SK-N-SH (cell line): Measurements from ENCODE around the gene MAMLD1. TPM values are rescaled to one million over a fixed set of nuclear protein-coding genes. Genes with fewer than 3 reads are reported as not detected.

Experiments used
- CTCF ChIA-PET: fragments of 300-600, 350-600 bp; formaldehyde crosslinking; extraction: SDS; loops from one replicate; lab custom pipeline; 2021; lab: Yijun Ruan, JAX
- POLR2A ChIA-PET: fragments of 350-600 bp; sonication (Branson Sonifier 250); formaldehyde crosslinking; extraction: SDS; loops from one replicate; lab custom pipeline; 2020; ENCODE audit warnings: antibody characterized with exemption, inconsistent platforms; lab: Yijun Ruan, JAX
- DNase-seq: peaks from one replicate; pipeline ENCODE4 v3.0.0; 2012
- H2AFZ ChIP-seq: fragments of 200-600 bp; sonication (generic); 2 replicates; pipeline ENCODE4 v1.8.1; 2016; ENCODE audit warnings: antibody characterized with exemption, mild to moderate bottlenecking, low read depth
- H3F3A ChIP-seq: fragments of 200-600 bp; sonication (generic); replicated peaks from 2 replicates; pipeline ENCODE3; 2016; ENCODE audit warnings: antibody characterized with exemption, mild to moderate bottlenecking; ENCODE audit not compliant: insufficient read depth
- H3K27ac ChIP-seq, 2 experiments: fragments of 200-500 bp in 1 of 2; fragments of 200-600 bp in 1 of 2; sonication (Bioruptor generic) in 1 of 2; sonication (generic), shearing (Covaris generic) in 1 of 2; 2 replicates each; pipeline versions ENCODE4 v1.5.1 to v1.6.1; 2014 to 2016; ENCODE audit warnings: low read depth in 2 of 2, inconsistent platforms in 1 of 2, low read length in 1 of 2, mild to moderate bottlenecking in 1 of 2, mixed read lengths in 1 of 2
- H3K27me3 ChIP-seq: fragments of 200-600 bp; sonication (generic), shearing (Covaris generic); 2 replicates; pipeline ENCODE4 v1.6.1; 2016; ENCODE audit warnings: mixed run types; ENCODE audit not compliant: insufficient read depth
- H3K36me3 ChIP-seq, 2 experiments: fragments of 200-500 bp in 1 of 2; fragments of 200-600 bp in 1 of 2; sonication (Bioruptor generic) in 1 of 2; sonication (generic) in 1 of 2; replicated peaks in 1 of 2; 2 replicates each; pipeline versions ENCODE3 to v1.5.1; 2014 to 2016; ENCODE audit warnings: low read length in 1 of 2, mild to moderate bottlenecking in 1 of 2; ENCODE audit not compliant: insufficient read depth in 2 of 2, control insufficient read depth in 1 of 2
- H3K4me1 ChIP-seq, 2 experiments: fragments of 200-500 bp in 1 of 2; fragments of 200-600 bp in 1 of 2; sonication (Bioruptor generic) in 1 of 2; sonication (generic), shearing (Covaris generic) in 1 of 2; 2 replicates each; pipeline versions ENCODE4 v1.5.1 to v1.6.1; 2014 to 2016; ENCODE audit warnings: low read depth in 1 of 2, low read length in 1 of 2, mixed run types in 1 of 2; ENCODE audit not compliant: insufficient read depth in 2 of 2, control insufficient read depth in 1 of 2
- H3K4me2 ChIP-seq: fragments of 200-600 bp; sonication (generic), shearing (Covaris generic); 2 replicates; pipeline ENCODE4 v1.6.1; 2017; ENCODE audit warnings: mixed run types
- H3K4me3 ChIP-seq, 2 experiments: fragments of 200-500 bp in 1 of 2; fragments of 200-600 bp in 1 of 2; sonication (Bioruptor generic) in 1 of 2; sonication (generic), shearing (Covaris generic) in 1 of 2; 2 replicates each; pipeline versions ENCODE4 v1.5.1 to v1.8.1; 2014 to 2016; ENCODE audit warnings: low read depth in 2 of 2, inconsistent platforms in 1 of 2, low read length in 1 of 2, mild to moderate bottlenecking in 1 of 2, mixed read lengths in 1 of 2, moderate library complexity in 1 of 2
- H3K79me2 ChIP-seq: fragments of 200-600 bp; sonication (generic); 2 replicates; pipeline ENCODE4 v1.8.1; 2017; ENCODE audit warnings: mild to moderate bottlenecking; ENCODE audit not compliant: insufficient read depth
- H3K9ac ChIP-seq: fragments of 200-600 bp; sonication (generic); 2 replicates; pipeline ENCODE4 v1.6.1; 2017; ENCODE audit warnings: mixed run types
- H3K9me2 ChIP-seq: fragments of 200-600 bp; sonication (generic); 2 replicates; pipeline ENCODE4 v1.6.1; 2017; ENCODE audit warnings: mixed run types
- H3K9me3 ChIP-seq: fragments of 200-600 bp; sonication (generic); 2 replicates; pipeline ENCODE4 v1.6.1; 2017; ENCODE audit warnings: mixed run types, mild to moderate bottlenecking, moderate library complexity
- H4K20me1 ChIP-seq: fragments of 200-600 bp; sonication (generic); 2 replicates; pipeline ENCODE4 v1.6.1; 2017; ENCODE audit warnings: mild to moderate bottlenecking, mixed run types; ENCODE audit not compliant: insufficient read depth
- EP300 ChIP-seq, 2 experiments: IDR thresholded peaks; 2 replicates each; pipeline versions ENCODE4 v1.4.0 to v1.6.1; 2012; ENCODE audit warnings: borderline replicate concordance in 1 of 2, low read depth in 1 of 2, low read length in 1 of 2
- EZH2phosphoT487 ChIP-seq: fragments of 200-600 bp; sonication (generic); IDR thresholded peaks from 2 replicates; pipeline ENCODE4 v1.6.1; 2017; ENCODE audit warnings: low read depth, mixed run types, mild to moderate bottlenecking, antibody characterized with exemption, moderate library complexity, borderline replicate concordance
- FOSL2 ChIP-seq: IDR thresholded peaks from 2 replicates; pipeline ENCODE4 v1.4.0; 2012; ENCODE audit warnings: low read depth, mild to moderate bottlenecking, moderate library complexity, borderline replicate concordance
- FOXM1 ChIP-seq: IDR thresholded peaks from 2 replicates; pipeline ENCODE4 v1.4.0; 2012; ENCODE audit warnings: low read depth, mild to moderate bottlenecking
- GATA2 ChIP-seq: sonication (generic); formaldehyde crosslinking; IDR thresholded peaks from 2 replicates; pipeline ENCODE4 v1.5.0; 2020; ENCODE audit warnings: mild to moderate bottlenecking, missing genetic modification reagents
- JUND ChIP-seq: IDR thresholded peaks from 2 replicates; pipeline ENCODE4 v1.4.0; 2012
- RAD21 ChIP-seq: IDR thresholded peaks from 2 replicates; pipeline ENCODE4 v1.6.1; 2012; ENCODE audit warnings: mild to moderate bottlenecking, low read length
- RFX5 ChIP-seq: IDR thresholded peaks from 2 replicates; pipeline ENCODE4 v1.6.1; 2012; ENCODE audit warnings: mild to moderate bottlenecking, improper control_type of control experiment, low read length
- RXRA ChIP-seq: IDR thresholded peaks from 2 replicates; pipeline ENCODE4 v1.4.0; 2012; ENCODE audit warnings: low read depth, mild to moderate bottlenecking, borderline replicate concordance
- TCF12 ChIP-seq: IDR thresholded peaks from 2 replicates; pipeline ENCODE4 v1.4.0; 2012
- TEAD4 ChIP-seq: IDR thresholded peaks from 2 replicates; pipeline ENCODE4 v1.4.0; 2012; ENCODE audit warnings: mild to moderate bottlenecking, borderline replicate concordance; ENCODE audit not compliant: insufficient read depth
- ZBTB33 ChIP-seq: IDR thresholded peaks from 2 replicates; pipeline ENCODE4 v1.4.0; 2012; ENCODE audit warnings: low read depth, borderline replicate concordance
- WGBS: methylation state at CpG from one replicate; pipeline ENCODE4 v1.1.6; 2017; ENCODE audit warnings: low lambda C conversion rate; 5-methylcytosine and 5-hydroxymethylcytosine counted together
- polyA plus RNA-seq, 3 experiments: library from polyadenylated mRNA; depleted of rRNA; stranded (reverse); fragments of >200 nt; gene quantifications; 2 replicates each; pipeline ENCODE4 v1.2.3, GENCODE V29; 2012

The MAMLD1 gene
- polyA plus RNA-seq, 1 of the 3 experiments (the other 2 are of a cell fraction) = 4.4 TPM

DNA sequence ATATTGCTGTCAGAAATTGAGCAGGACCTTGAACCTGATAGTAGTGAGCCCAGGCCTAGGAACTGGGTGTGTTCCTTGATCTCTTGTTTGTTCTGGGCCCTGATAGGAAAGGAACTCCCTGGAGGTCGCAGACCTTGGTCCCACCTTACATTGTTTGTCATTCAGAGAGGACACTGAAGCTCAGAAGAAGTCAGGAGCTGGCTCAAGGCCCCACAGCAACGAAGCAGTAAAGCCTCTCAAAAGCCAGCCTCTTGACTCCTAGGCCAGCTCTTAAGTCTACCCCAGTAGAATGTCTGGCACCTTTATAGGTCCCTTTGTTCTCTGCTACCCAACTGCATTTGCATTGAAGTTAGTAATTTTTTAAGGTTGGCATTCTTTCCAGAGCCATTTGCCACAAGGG lies 46.8 kb downstream of the MAMLD1 start (continued):
- TF ChIP-seq FOXM1 = no peak
- TF ChIP-seq EP300 (IDR thresholded peaks at IDR 0.05; ENCODE audit: borderline replicate concordance in 1 of 2, low read depth in 1 of 2, low read length in 1 of 2) = no peak
- TF ChIP-seq RXRA = no peak
- TF ChIP-seq RAD21 = no peak

DNA sequence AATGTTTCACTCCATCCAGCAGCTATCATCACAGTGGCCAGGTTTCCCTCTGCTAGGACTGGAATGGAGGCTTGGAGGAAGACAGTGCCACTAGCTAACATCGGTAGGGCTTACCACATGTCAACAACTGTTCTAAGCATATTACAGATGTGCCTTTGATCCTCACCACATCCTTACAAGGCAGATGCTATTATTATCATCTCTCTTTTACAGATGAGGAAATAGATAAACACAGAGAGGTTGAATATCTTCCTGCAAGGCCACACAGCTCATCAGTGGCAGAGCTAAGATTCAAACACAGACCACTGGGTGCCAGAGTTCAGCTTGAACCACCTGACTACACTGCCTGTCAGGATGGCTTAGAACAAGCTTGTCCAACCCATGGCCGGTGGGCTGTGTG lies 47.4 kb downstream of the MAMLD1 start:
- CTCF ChIA-PET = no interaction called here

DNA sequence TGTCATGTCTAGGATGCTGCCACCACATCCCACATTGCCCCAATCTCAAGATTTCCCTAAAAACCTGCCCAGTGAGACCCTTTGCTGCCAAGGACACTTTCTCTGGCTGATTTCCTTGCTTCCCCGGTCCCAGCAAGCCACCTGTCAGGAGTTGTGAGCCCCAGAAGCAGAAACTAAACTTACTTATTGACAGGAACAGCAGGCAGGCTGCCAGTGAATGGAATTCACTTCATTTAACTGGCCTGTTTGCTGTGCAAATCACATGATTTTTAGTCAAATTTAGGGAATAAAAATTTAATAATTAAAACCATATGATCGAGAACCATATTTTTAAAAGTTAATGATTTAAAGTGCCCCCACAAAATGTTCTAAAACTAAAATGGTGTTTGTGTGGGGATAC lies 48.5 kb downstream of the MAMLD1 start:
- no peaks in the 10 kb centered on the region for H3K27me3 ChIP-seq
- no peaks in the 10 kb centered on the region for H4K20me1 ChIP-seq
- no peak for DNase-seq
- H3F3A ChIP-seq = no peaks in the 10 kb centered on the region
- H3K4me3 ChIP-seq = no peak overlapping the region
- no peaks in the 10 kb centered on the region for H3K36me3 ChIP-seq
- no peaks in the 10 kb centered on the region for H3K9me3 ChIP-seq
- H3K9ac ChIP-seq = no peak overlapping the region
- no peak for TF ChIP-seq EZH2phosphoT487
- TF ChIP-seq GATA2 = no peak
- no peak for TF ChIP-seq EP300 (IDR thresholded peaks at IDR 0.05; ENCODE audit: borderline replicate concordance in 1 of 2, low read depth in 1 of 2, low read length in 1 of 2)
- TF ChIP-seq TEAD4 = no peak
- TF ChIP-seq RFX5 = no peak
- TF ChIP-seq TCF12 = no peak
- TF ChIP-seq JUND = no peak
- no peak for TF ChIP-seq FOSL2
- no peak for TF ChIP-seq ZBTB33
- POLR2A ChIA-PET = no interaction called here
- no peaks in the 10 kb centered on the region for H3K79me2 ChIP-seq
- CTCF ChIA-PET = no interaction called here
- peaks cover 0 to 2% of the 10 kb centered on the region in 2 experiments; a peak in 1 of 4 replicates for H3K4me1 ChIP-seq
- H3K27ac ChIP-seq = no peak overlapping the region
- H3K9me2 ChIP-seq = no peaks in the 10 kb centered on the region
- H3K4me2 ChIP-seq = no peak overlapping the region
- 38% methylated on average over 2 of the region's 2 CpGs for WGBS
- no peak overlapping the region for H2AFZ ChIP-seq

More for the DNA sequence above, 47.4 kb downstream of the MAMLD1 start:
- H3K4me2 ChIP-seq = no peak overlapping the region
- H3K79me2 ChIP-seq = no peaks in the 10 kb centered on the region
- no peak for DNase-seq
- H3K4me1 ChIP-seq = peaks cover 0 to 2% of the 10 kb centered on the region in 2 experiments; a peak in 1 of 4 replicates
- H3K9me2 ChIP-seq = no peaks in the 10 kb centered on the region
- no peak overlapping the region for H3K27ac ChIP-seq
- H2AFZ ChIP-seq = no peak overlapping the region
- no peak overlapping the region for H3K9ac ChIP-seq
- 52% methylated on average over 2 of the region's 2 CpGs for WGBS
- no peaks in the 10 kb centered on the region for H4K20me1 ChIP-seq
- POLR2A ChIA-PET = no interaction called here
- no peak overlapping the region for H3K4me3 ChIP-seq
- TF ChIP-seq FOSL2 = no peak
- TF ChIP-seq, all 33 proteins: peak for 0
- H3F3A ChIP-seq = no peaks in the 10 kb centered on the region
- H3K27me3 ChIP-seq = no peaks in the 10 kb centered on the region
- H3K36me3 ChIP-seq = no peaks in the 10 kb centered on the region
- no peaks in the 10 kb centered on the region for H3K9me3 ChIP-seq
